ENCODE results near the gene INSR. TPM values are rescaled to one million over a fixed set of nuclear protein-coding genes. Genes with fewer than 3 reads are reported as not detected.

The INSR gene
- total and polyA plus RNA-seq, 5 donors from 2014 or later, result 0.02 to 0.44 (median 0.10) TPM; not detected in 2

- Mint-ChIP-seq H3K4me3 (no peak overlapping the region), H3K27ac (no peak overlapping the region), H3K9me3 (peaks cover 0 to 4% (median 0%) of the 10 kb centered on the region in 7 donors), H3K36me3 (no peaks in the 10 kb centered on the region), H3K27me3 (peaks cover 21% of the 10 kb centered on the region), H3K4me1 (no peaks in the 10 kb centered on the region)
- ATAC-seq (ENCODE audit: low read depth in 2 of 2) (no peak), DNase-seq (no peak)
- no peaks in the 10 kb centered on the region for H3K36me3 ChIP-seq (ENCODE audit: control insufficient read depth, insufficient read depth, low read length)
- H3K4me3 ChIP-seq (ENCODE audit: low read depth, low read length), result no peak overlapping the region
- no peaks in the 10 kb centered on the region for H3K4me1 ChIP-seq (ENCODE audit: control insufficient read depth, insufficient read depth, low read length, poor library complexity, severe bottlenecking)
- no peaks in the 10 kb centered on the region for H3K9me3 ChIP-seq (ENCODE audit: control insufficient read depth in 2 of 2, low read length in 2 of 2)
- no peaks in the 10 kb centered on the region for H3K27me3 ChIP-seq (ENCODE audit: control insufficient read depth, insufficient read depth, low read length)
- H3K27ac ChIP-seq (ENCODE audit: insufficient read depth, low read length, poor library complexity, severe bottlenecking), result no peak overlapping the region
Measured at GRCh38 chr19:7224995-7225394, 69.2 kb downstream of the INSR start.

- no peak overlapping the region for H3K4me3 ChIP-seq (ENCODE audit: low read depth, low read length)
- Mint-ChIP-seq H3K27me3 (peaks cover 21% of the 10 kb centered on the region), H3K4me3 (no peak overlapping the region), H3K9me3 (peaks cover 0 to 4% (median 0%) of the 10 kb centered on the region in 7 donors), H3K36me3 (no peaks in the 10 kb centered on the region), H3K4me1 (no peaks in the 10 kb centered on the region), H3K27ac (no peak overlapping the region)
- H3K27me3 ChIP-seq (ENCODE audit: control insufficient read depth, insufficient read depth, low read length), result peaks cover 2% of the 10 kb centered on the region
- ATAC-seq (ENCODE audit: low read depth in 2 of 2) (no peak), DNase-seq (no peak)
- H3K4me1 ChIP-seq (ENCODE audit: control insufficient read depth, insufficient read depth, low read length, poor library complexity, severe bottlenecking), result no peaks in the 10 kb centered on the region
- no peaks in the 10 kb centered on the region for H3K36me3 ChIP-seq (ENCODE audit: control insufficient read depth, insufficient read depth, low read length)
- H3K27ac ChIP-seq (ENCODE audit: insufficient read depth, low read length, poor library complexity, severe bottlenecking), result no peak overlapping the region
- H3K9me3 ChIP-seq (ENCODE audit: control insufficient read depth in 2 of 2, low read length in 2 of 2), result no peaks in the 10 kb centered on the region
Measured at GRCh38 chr19:7224209-7224686, 70.0 kb downstream of the INSR start.

GRCh38 chr19:7223429-7223828 is 70.8 kb downstream of the INSR start:
- H3K27me3 Mint-ChIP-seq, result peaks cover 23% of the 10 kb centered on the region
- Histone ChIP-seq H3K36me3 (ENCODE audit: control insufficient read depth, insufficient read depth, low read length) (no peaks in the 10 kb centered on the region), H3K4me3 (ENCODE audit: low read depth, low read length) (no peak overlapping the region), H3K4me1 (ENCODE audit: control insufficient read depth, insufficient read depth, low read length, poor library complexity, severe bottlenecking) (no peaks in the 10 kb centered on the region), H3K27me3 (ENCODE audit: control insufficient read depth, insufficient read depth, low read length) (peaks cover 2% of the 10 kb centered on the region), H3K9me3 (ENCODE audit: control insufficient read depth in 2 of 2, low read length in 2 of 2) (no peaks in the 10 kb centered on the region), H3K27ac (ENCODE audit: insufficient read depth, low read length, poor library complexity, severe bottlenecking) (no peak overlapping the region)
- no peaks in the 10 kb centered on the region for H3K4me1 Mint-ChIP-seq
- H3K27ac Mint-ChIP-seq, result no peak overlapping the region
- H3K36me3 Mint-ChIP-seq, result no peaks in the 10 kb centered on the region
- DNase-seq (no peak), ATAC-seq (ENCODE audit: low read depth in 2 of 2) (no peak)
- peaks cover 0 to 4% (median 0%) of the 10 kb centered on the region in 7 donors for H3K9me3 Mint-ChIP-seq
- no peak overlapping the region for H3K4me3 Mint-ChIP-seq

- no peaks in the 10 kb centered on the region for H3K36me3 ChIP-seq (ENCODE audit: control insufficient read depth, insufficient read depth, low read length)
- Mint-ChIP-seq H3K36me3 (no peaks in the 10 kb centered on the region), H3K4me1 (no peaks in the 10 kb centered on the region), H3K9me3 (no peaks in the 10 kb centered on the region), H3K27ac (no peak overlapping the region), H3K4me3 (no peak overlapping the region), H3K27me3 (peaks cover 28% of the 10 kb centered on the region)
- H3K27ac ChIP-seq (ENCODE audit: insufficient read depth, low read length, poor library complexity, severe bottlenecking), result no peak overlapping the region
- H3K4me1 ChIP-seq (ENCODE audit: control insufficient read depth, insufficient read depth, low read length, poor library complexity, severe bottlenecking), result no peaks in the 10 kb centered on the region
- no peak overlapping the region for H3K4me3 ChIP-seq (ENCODE audit: low read depth, low read length)
- DNase-seq (no peak), ATAC-seq (ENCODE audit: low read depth in 2 of 2) (no peak)
- no peaks in the 10 kb centered on the region for H3K9me3 ChIP-seq (ENCODE audit: control insufficient read depth in 2 of 2, low read length in 2 of 2)
- H3K27me3 ChIP-seq (ENCODE audit: control insufficient read depth, insufficient read depth, low read length), result peaks cover 2% of the 10 kb centered on the region
Measured at GRCh38 chr19:7219056-7219455, 75.2 kb downstream of the INSR start.

GRCh38 chr19:7217861-7218260 is 76.4 kb downstream of the INSR start:
- Mint-ChIP-seq H3K4me1 (no peaks in the 10 kb centered on the region), H3K9me3 (no peaks in the 10 kb centered on the region), H3K36me3 (no peaks in the 10 kb centered on the region), H3K27me3 (peaks cover 26% of the 10 kb centered on the region), H3K27ac (no peak overlapping the region), H3K4me3 (no peak overlapping the region)
- Histone ChIP-seq H3K27me3 (ENCODE audit: control insufficient read depth, insufficient read depth, low read length) (peaks cover 2% of the 10 kb centered on the region), H3K9me3 (ENCODE audit: control insufficient read depth in 2 of 2, low read length in 2 of 2) (no peaks in the 10 kb centered on the region), H3K27ac (ENCODE audit: insufficient read depth, low read length, poor library complexity, severe bottlenecking) (no peak overlapping the region), H3K36me3 (ENCODE audit: control insufficient read depth, insufficient read depth, low read length) (no peaks in the 10 kb centered on the region), H3K4me3 (ENCODE audit: low read depth, low read length) (no peak overlapping the region), H3K4me1 (ENCODE audit: control insufficient read depth, insufficient read depth, low read length, poor library complexity, severe bottlenecking) (no peaks in the 10 kb centered on the region)
- no peak for ATAC-seq (ENCODE audit: low read depth in 2 of 2)
- DNase-seq, result no peak

- H3K4me1 ChIP-seq (ENCODE audit: control insufficient read depth, insufficient read depth, low read length, poor library complexity, severe bottlenecking), result no peaks in the 10 kb centered on the region
- peaks cover 2% of the 10 kb centered on the region for H3K27me3 ChIP-seq (ENCODE audit: control insufficient read depth, insufficient read depth, low read length)
- no peak overlapping the region for H3K27ac ChIP-seq (ENCODE audit: insufficient read depth, low read length, poor library complexity, severe bottlenecking)
- Mint-ChIP-seq H3K4me1 (no peaks in the 10 kb centered on the region), H3K27me3 (peaks cover 20% of the 10 kb centered on the region), H3K4me3 (no peak overlapping the region), H3K9me3 (no peaks in the 10 kb centered on the region), H3K36me3 (no peaks in the 10 kb centered on the region), H3K27ac (no peak overlapping the region)
- no peak for ATAC-seq (ENCODE audit: low read depth in 2 of 2)
- no peak for DNase-seq
- H3K4me3 ChIP-seq (ENCODE audit: low read depth, low read length), result no peak overlapping the region
- no peaks in the 10 kb centered on the region for H3K9me3 ChIP-seq (ENCODE audit: control insufficient read depth in 2 of 2, low read length in 2 of 2)
- H3K36me3 ChIP-seq (ENCODE audit: control insufficient read depth, insufficient read depth, low read length), result no peaks in the 10 kb centered on the region
Measured at GRCh38 chr19:7216373-7216902, 77.8 kb downstream of the INSR start.

- H3K27me3 Mint-ChIP-seq, result peaks cover 16% of the 10 kb centered on the region
- no peak for ATAC-seq (ENCODE audit: low read depth in 2 of 2)
Measured at GRCh38 chr19:7215176-7215575, 79.0 kb downstream of the INSR start.

GRCh38 chr19:7214324-7215089 is 79.7 kb downstream of the INSR start:
- peaks cover under 1% of the 10 kb centered on the region for H3K27me3 ChIP-seq (ENCODE audit: control insufficient read depth, insufficient read depth, low read length)
- Mint-ChIP-seq H3K4me3 (no peak overlapping the region), H3K9me3 (peaks cover 0 to under 1% (median 0%) of the 10 kb centered on the region in 7 donors), H3K27ac (no peak overlapping the region), H3K27me3 (peaks cover 22% of the 10 kb centered on the region), H3K4me1 (peaks cover 0 to 3% (median 0%) of the 10 kb centered on the region in 4 donors), H3K36me3 (no peaks in the 10 kb centered on the region)
- no peak overlapping the region for H3K4me3 ChIP-seq (ENCODE audit: low read depth, low read length)
- DNase-seq (no peak), ATAC-seq (ENCODE audit: low read depth in 2 of 2) (no peak)
- H3K4me1 ChIP-seq (ENCODE audit: control insufficient read depth, insufficient read depth, low read length, poor library complexity, severe bottlenecking), result no peaks in the 10 kb centered on the region
- H3K36me3 ChIP-seq (ENCODE audit: control insufficient read depth, insufficient read depth, low read length), result no peaks in the 10 kb centered on the region
- no peak overlapping the region for H3K27ac ChIP-seq (ENCODE audit: insufficient read depth, low read length, poor library complexity, severe bottlenecking)
- H3K9me3 ChIP-seq (ENCODE audit: control insufficient read depth in 2 of 2, low read length in 2 of 2), result no peaks in the 10 kb centered on the region

More at GRCh38 chr19:7215176-7215575, 79.0 kb downstream of the INSR start:
- Histone ChIP-seq H3K27me3 (ENCODE audit: control insufficient read depth, insufficient read depth, low read length) (peaks cover 2% of the 10 kb centered on the region), H3K36me3 (ENCODE audit: control insufficient read depth, insufficient read depth, low read length) (no peaks in the 10 kb centered on the region), H3K9me3 (ENCODE audit: control insufficient read depth in 2 of 2, low read length in 2 of 2) (no peaks in the 10 kb centered on the region), H3K4me1 (ENCODE audit: control insufficient read depth, insufficient read depth, low read length, poor library complexity, severe bottlenecking) (no peaks in the 10 kb centered on the region), H3K4me3 (ENCODE audit: low read depth, low read length) (no peak overlapping the region), H3K27ac (ENCODE audit: insufficient read depth, low read length, poor library complexity, severe bottlenecking) (no peak overlapping the region)
- no peak overlapping the region for H3K4me3 Mint-ChIP-seq
- H3K27ac Mint-ChIP-seq, result no peak overlapping the region
- H3K4me1 Mint-ChIP-seq, result no peaks in the 10 kb centered on the region
- no peak for DNase-seq
- H3K9me3 Mint-ChIP-seq, result no peaks in the 10 kb centered on the region
- H3K36me3 Mint-ChIP-seq, result no peaks in the 10 kb centered on the region
